ENCODE measurements around the gene GSTA4.

- TF ChIP-seq CTCF (IDR thresholded peaks at IDR 0.05), result no peak
- TF ChIP-seq POLR2A (IDR thresholded peaks at IDR 0.05), result no peak
Observed at GRCh38 chr6:52953911-52954839, 40.9 kb downstream of the GSTA4 start.

Measured in heart left ventricle (tissue), 13 donors.